Measurements from ENCODE around the gene RELN. TPM values are rescaled to one million over a fixed set of nuclear protein-coding genes. Genes with fewer than 3 reads are reported as not detected.

The RELN gene
- total and polyA plus RNA-seq, 2 experiments from 2014 or later = 3.9 to 22.0 TPM

DNA sequence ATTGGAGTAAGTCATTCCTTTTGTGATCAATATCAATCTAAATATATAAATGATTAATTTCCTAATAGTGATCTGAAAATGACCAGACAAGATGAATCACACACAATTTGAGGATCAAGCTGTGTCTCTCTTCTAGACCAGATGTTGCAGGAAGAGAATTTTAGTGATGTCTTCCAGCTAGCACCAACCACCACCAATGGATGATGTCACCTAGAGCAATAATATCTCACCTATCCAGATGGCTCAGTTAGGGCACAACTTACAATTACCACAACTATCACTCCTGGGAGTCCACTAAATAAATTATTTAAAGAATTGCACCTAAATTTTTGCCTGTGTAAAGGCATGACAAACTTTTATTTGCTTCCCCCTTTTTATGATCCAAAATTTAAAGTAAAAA lies 25.2 kb downstream of the RELN start:
- H3K4me1 ChIP-seq (ENCODE audit: insufficient read depth) = no peaks in the 10 kb centered on the region
- no peak overlapping the region for H3K27ac ChIP-seq
- H3K27me3 ChIP-seq = no peaks in the 10 kb centered on the region
- H3K4me3 ChIP-seq = no peak overlapping the region
- no peak overlapping the region for H2AFZ ChIP-seq
- no peak overlapping the region for H3K4me2 ChIP-seq
- TF ChIP-seq EZH2 (IDR thresholded peaks at IDR 0.05; ENCODE audit: borderline replicate concordance) (no peak), EZH2phosphoT487 (IDR thresholded peaks at IDR 0.05; ENCODE audit: low read depth, severe bottlenecking, unreplicated experiment) (no peak)
- TF ChIP-seq, protein P1, sequence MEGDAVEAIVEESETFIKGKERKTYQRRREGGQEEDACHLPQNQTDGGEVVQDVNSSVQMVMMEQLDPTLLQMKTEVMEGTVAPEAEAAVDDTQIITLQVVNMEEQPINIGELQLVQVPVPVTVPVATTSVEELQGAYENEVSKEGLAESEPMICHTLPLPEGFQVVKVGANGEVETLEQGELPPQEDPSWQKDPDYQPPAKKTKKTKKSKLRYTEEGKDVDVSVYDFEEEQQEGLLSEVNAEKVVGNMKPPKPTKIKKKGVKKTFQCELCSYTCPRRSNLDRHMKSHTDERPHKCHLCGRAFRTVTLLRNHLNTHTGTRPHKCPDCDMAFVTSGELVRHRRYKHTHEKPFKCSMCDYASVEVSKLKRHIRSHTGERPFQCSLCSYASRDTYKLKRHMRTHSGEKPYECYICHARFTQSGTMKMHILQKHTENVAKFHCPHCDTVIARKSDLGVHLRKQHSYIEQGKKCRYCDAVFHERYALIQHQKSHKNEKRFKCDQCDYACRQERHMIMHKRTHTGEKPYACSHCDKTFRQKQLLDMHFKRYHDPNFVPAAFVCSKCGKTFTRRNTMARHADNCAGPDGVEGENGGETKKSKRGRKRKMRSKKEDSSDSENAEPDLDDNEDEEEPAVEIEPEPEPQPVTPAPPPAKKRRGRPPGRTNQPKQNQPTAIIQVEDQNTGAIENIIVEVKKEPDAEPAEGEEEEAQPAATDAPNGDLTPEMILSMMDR (IDR thresholded peaks at IDR 0.05; ENCODE audit: poor library complexity) = no peak
- no peaks in the 10 kb centered on the region for H3K9me2 ChIP-seq (replicated peaks; ENCODE audit: insufficient read depth)
- no peaks in the 10 kb centered on the region for H4K20me1 ChIP-seq (ENCODE audit: insufficient read depth, poor library complexity, severe bottlenecking)
- no peaks in the 10 kb centered on the region for H3K9me3 ChIP-seq (ENCODE audit: low read depth)
- no peaks in the 10 kb centered on the region for H3K36me3 ChIP-seq (replicated peaks; ENCODE audit: insufficient read depth, low read depth)
- no peaks in the 10 kb centered on the region for H3K79me2 ChIP-seq
- DNase-seq (ENCODE audit: low spot score) = no peak

DNA sequence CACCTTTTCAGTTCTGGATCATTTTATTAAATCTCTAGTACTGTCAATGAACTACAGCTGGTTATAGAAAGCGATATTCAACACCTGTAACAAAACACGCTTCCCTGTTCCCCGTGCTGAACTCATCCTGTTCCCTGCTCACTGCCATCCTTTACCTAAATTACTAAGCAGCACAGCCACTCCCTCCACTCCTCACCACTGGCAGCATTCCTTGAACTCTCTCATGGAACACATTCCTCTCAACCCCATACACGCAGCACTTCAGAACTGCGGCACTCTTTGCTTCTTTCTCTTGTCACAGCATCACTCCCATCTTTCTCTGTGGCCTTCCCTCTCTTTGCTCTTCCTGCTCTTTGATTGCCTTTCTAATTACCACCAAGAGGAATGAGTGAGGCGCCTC lies 27.4 kb downstream of the RELN start:
- WGBS (ENCODE audit: low lambda C conversion rate, missing lambda C conversion rate) = 75% methylated on average over 6 of the region's 6 CpGs
- Histone ChIP-seq H3K27ac (no peak overlapping the region), H3K9me2 (replicated peaks; ENCODE audit: insufficient read depth) (no peaks in the 10 kb centered on the region), H2AFZ (no peak overlapping the region), H4K20me1 (ENCODE audit: insufficient read depth, poor library complexity, severe bottlenecking) (no peaks in the 10 kb centered on the region), H3K4me3 (no peak overlapping the region), H3K9me3 (ENCODE audit: low read depth) (no peaks in the 10 kb centered on the region), H3K4me2 (no peak overlapping the region), H3K79me2 (no peaks in the 10 kb centered on the region), H3K27me3 (no peaks in the 10 kb centered on the region), H3K4me1 (ENCODE audit: insufficient read depth) (no peaks in the 10 kb centered on the region), H3K36me3 (replicated peaks; ENCODE audit: insufficient read depth, low read depth) (no peaks in the 10 kb centered on the region)
- TF ChIP-seq, protein P1 (IDR thresholded peaks at IDR 0.05; ENCODE audit: poor library complexity) = no peak
- TF ChIP-seq EZH2phosphoT487 (IDR thresholded peaks at IDR 0.05; ENCODE audit: low read depth, severe bottlenecking, unreplicated experiment) (no peak), EZH2 (IDR thresholded peaks at IDR 0.05; ENCODE audit: borderline replicate concordance) (no peak)
- DNase-seq (ENCODE audit: low spot score) = no peak

- H3K79me2 ChIP-seq = no peaks in the 10 kb centered on the region
- H3K36me3 ChIP-seq (replicated peaks; ENCODE audit: insufficient read depth, low read depth) = no peaks in the 10 kb centered on the region
- no peak overlapping the region for H2AFZ ChIP-seq
- no peak for DNase-seq (ENCODE audit: low spot score)
- H3K4me1 ChIP-seq (ENCODE audit: insufficient read depth) = no peaks in the 10 kb centered on the region
- 91% methylated on average over 1 of the region's 1 CpG for WGBS (ENCODE audit: low lambda C conversion rate, missing lambda C conversion rate)
- no peaks in the 10 kb centered on the region for H3K9me2 ChIP-seq (replicated peaks; ENCODE audit: insufficient read depth)
- no peak overlapping the region for H3K4me2 ChIP-seq
- TF ChIP-seq EZH2phosphoT487 (IDR thresholded peaks at IDR 0.05; ENCODE audit: low read depth, severe bottlenecking, unreplicated experiment) (no peak), EZH2 (IDR thresholded peaks at IDR 0.05; ENCODE audit: borderline replicate concordance) (no peak)
- TF ChIP-seq, protein P1 (IDR thresholded peaks at IDR 0.05; ENCODE audit: poor library complexity) = no peak
- no peak overlapping the region for H3K4me3 ChIP-seq
- no peaks in the 10 kb centered on the region for H3K9me3 ChIP-seq (ENCODE audit: low read depth)
- H3K27ac ChIP-seq = no peak overlapping the region
- no peaks in the 10 kb centered on the region for H4K20me1 ChIP-seq (ENCODE audit: insufficient read depth, poor library complexity, severe bottlenecking)
- no peaks in the 10 kb centered on the region for H3K27me3 ChIP-seq
These were observed 31.1 kb downstream of the RELN start for GRCh38 chr7:103958284-103958818.

GRCh38 chr7:103955985-103956384 lies 33.5 kb downstream of the RELN start:
- no peaks in the 10 kb centered on the region for H3K9me2 ChIP-seq (replicated peaks; ENCODE audit: insufficient read depth)
- no peak overlapping the region for H3K4me2 ChIP-seq
- DNase-seq (ENCODE audit: low spot score) = no peak
- H3K79me2 ChIP-seq = no peaks in the 10 kb centered on the region
- no peaks in the 10 kb centered on the region for H3K36me3 ChIP-seq (replicated peaks; ENCODE audit: insufficient read depth, low read depth)
- TF ChIP-seq EZH2phosphoT487 (IDR thresholded peaks at IDR 0.05; ENCODE audit: low read depth, severe bottlenecking, unreplicated experiment) = no peak
- H2AFZ ChIP-seq = no peak overlapping the region
- WGBS (ENCODE audit: low lambda C conversion rate, missing lambda C conversion rate) = 59% methylated on average over 2 of the region's 2 CpGs
- no peaks in the 10 kb centered on the region for H3K9me3 ChIP-seq (ENCODE audit: low read depth)
- no peaks in the 10 kb centered on the region for H3K4me1 ChIP-seq (ENCODE audit: insufficient read depth)
- no peaks in the 10 kb centered on the region for H3K27me3 ChIP-seq
- no peaks in the 10 kb centered on the region for H4K20me1 ChIP-seq (ENCODE audit: insufficient read depth, poor library complexity, severe bottlenecking)
- H3K27ac ChIP-seq = no peak overlapping the region
- H3K4me3 ChIP-seq = no peak overlapping the region

Measured in hepatocyte (in vitro differentiated cells).